GM19023 (cell line): ENCODE measurements around the gene SAXO2.
"Not testable (repeated sequence)": the region's sequence is repeated elsewhere in the genome, so short reads cannot be mapped to it uniquely, and the experiment has no call there.

Experiments used
- ATAC-seq: cut with Tn5 transposase; IDR thresholded peaks from one replicate; pipeline ENCODE4 v1.9.1; 2021; ENCODE audit warnings: mild to moderate bottlenecking, moderate library complexity; ENCODE audit not compliant: unreplicated experiment

SAXO2 gene

GRCh38 chr15:82284381-82284780 is 21.8 kb downstream of the SAXO2 start:
- not testable (repeated sequence) for ATAC-seq

GRCh38 chr15:82286475-82286874 is 23.9 kb downstream of the SAXO2 start:
- ATAC-seq = peak; percentile 88

DNA sequence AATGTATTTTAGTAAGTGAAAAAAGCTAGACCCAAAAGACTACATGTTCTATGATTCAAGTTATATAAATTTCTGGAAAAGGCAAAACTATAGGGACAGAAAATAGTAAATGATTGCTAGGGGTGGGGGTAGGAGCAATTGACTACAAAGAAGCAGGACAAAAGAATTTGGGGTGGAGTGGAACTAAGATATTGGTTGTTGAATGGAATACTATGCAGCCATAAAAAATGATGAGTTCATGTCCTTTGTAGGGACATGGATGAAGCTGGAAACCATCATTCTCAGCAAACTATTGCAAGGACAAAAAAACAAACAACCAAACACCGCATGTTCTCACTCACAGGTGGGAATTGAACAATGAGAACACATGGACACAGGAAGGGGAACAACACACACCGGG is 25.6 kb downstream of the SAXO2 start:
- not testable (repeated sequence) for ATAC-seq

GRCh38 chr15:82292271-82292670 is 29.7 kb downstream of the SAXO2 start:
- ATAC-seq = no peak

DNA sequence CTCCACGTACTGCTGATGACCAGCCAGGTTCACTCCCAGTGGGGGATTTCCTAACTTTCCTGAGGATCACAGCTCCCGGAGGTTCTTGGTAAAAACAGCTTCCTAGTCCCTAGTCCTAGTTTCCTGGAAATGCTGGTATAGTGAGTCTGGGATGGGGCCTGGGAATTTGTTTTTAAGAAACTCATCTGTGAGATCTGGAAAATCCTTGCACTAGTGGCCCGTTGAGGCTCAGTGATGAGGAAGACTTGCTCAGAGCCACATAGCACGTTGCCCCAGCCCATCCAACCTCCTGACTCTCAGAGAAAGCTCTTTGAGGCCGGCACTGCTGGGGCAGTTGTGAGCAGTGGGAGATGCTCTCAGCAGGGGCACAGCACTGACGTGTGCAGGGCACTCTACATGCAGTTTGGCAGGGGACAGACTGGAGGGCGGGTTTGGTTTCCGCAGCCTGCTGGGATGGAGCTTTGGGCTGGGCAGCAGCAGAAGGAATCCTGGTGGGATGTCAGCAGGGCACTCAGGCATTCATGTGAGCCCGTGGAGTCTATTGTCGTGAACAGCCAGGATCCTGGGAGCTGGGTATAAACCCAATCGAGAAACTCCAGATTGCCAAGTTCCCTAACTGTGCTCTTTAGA is 31.6 kb downstream of the SAXO2 start:
- ATAC-seq = no peak

DNA sequence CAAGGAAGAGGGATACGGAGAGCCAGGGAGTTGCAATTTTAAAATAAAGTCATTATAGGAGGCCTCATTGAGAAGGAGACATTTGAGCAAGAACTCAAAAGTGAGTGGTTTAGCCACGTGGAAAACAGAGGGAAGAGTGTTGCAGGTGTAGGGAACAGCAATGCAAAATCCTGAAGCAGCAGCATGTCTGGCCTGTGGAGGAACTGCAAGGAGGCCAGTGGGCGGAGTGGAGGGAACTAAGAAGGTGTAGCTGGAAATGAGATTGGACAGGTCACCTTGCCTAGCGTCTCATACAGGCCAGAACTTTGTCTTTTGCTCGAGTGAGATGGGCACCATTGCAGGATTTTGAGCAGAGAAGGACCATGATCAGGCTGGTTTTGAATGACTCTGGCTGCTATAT is 34.9 kb downstream of the SAXO2 start:
- ATAC-seq = no peak

DNA sequence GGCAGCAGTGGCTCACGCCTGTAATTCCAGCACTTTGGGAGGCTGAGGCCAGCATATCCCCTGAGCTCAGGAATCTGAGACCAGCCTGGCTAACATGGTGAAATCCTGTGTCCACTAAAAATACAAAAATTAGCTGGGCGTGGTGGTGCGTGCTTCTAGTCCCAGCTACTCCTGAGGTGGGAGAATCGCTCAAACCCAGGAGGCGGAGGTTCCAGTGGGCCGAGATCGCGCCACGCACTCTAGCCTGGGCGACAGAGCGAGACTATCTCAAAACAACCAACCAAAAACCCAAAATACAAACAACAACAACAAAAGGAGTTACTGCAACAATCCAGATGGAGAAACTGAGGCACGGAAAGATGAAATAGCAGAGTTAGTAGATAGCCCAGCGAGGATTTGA is 35.4 kb downstream of the SAXO2 start:
- no peak for ATAC-seq

DNA sequence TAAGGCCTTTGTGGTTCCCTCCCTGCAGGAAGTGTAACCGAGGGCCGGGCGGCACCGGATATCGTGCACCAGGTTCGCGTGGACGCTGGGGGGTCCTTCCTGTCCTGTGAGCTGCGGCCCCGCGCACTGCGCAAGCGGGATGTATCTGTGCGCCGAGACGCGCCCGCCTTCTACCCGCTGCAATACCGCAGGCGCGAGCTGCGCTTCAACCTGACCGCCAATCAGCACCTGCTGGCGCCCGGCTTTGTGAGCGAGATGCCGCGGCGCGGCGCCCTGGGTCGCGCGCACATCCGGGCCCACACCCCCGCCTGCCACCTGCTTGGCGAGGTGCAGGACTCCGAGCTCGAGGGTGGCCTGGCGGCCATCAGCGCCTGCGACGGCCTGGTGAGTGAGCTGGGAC is 35.9 kb downstream of the SAXO2 start:
- no peak for ATAC-seq

DNA sequence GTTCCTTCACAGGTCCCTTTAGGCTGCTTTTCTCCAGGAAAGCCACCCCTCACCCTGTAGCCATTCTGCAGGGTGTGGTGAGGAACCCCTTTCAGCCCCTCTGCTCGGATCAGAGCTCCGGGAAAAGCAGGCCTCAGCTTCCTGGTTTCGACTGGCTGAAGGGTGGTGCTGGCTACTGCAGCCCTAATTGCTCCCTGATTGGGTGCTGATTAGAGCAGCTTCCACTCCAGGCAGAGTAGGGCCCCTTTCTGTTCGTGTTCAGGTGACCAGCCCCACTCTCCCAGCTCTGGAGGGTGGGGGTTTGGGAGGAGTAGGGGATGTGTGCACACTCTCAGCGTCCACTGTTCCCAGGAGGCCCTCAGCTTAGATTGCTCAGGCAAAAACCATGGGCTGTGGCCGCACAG is 36.9 kb downstream of the SAXO2 start:
- ATAC-seq = not testable (repeated sequence)

DNA sequence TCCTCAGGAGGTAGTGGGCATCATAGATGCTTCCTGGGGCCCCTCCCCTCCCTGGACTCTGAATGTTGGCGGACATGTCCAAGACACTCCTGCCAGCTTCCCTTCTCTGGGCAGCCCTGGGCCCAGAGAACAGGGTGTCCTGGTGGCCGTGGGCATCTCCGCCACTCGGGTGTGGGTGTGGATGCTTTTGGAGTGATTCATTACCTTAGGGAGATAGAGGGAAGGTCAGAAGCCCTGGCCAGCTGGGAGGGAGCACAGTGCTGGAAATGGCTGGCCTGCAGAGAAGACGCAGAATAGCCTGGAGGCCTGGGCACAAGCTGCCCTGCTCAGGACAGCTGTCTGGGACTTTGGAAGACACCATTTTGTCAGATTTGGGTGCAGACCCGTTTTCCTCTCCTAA is 37.7 kb downstream of the SAXO2 start:
- ATAC-seq = not testable (repeated sequence)

DNA sequence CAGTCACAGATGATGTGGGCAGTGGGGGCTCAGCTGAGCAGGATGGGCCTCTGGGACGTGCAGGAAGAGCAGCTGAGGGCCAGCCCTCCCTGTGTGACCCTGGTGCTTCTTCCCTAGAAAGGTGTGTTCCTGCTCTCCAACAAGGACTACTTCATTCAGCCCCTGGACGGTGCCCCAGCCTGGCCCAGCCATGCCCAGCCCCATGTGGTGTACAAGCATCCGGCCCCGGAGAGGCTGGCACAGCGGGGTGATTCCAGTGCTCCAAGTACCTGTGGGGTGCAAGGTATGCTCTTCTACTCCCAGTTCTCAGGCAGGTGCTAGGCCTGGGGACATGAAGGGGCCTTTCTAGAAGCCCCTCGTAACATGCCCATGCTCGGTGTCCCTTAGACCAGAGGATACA is 38.3 kb downstream of the SAXO2 start:
- ATAC-seq = no peak

- no peak for ATAC-seq
Measured at GRCh38 chr15:82301296-82302016, 38.8 kb downstream of the SAXO2 start.

- no peak for ATAC-seq
Measured at GRCh38 chr15:82303956-82304777, 41.5 kb downstream of the SAXO2 start.

DNA sequence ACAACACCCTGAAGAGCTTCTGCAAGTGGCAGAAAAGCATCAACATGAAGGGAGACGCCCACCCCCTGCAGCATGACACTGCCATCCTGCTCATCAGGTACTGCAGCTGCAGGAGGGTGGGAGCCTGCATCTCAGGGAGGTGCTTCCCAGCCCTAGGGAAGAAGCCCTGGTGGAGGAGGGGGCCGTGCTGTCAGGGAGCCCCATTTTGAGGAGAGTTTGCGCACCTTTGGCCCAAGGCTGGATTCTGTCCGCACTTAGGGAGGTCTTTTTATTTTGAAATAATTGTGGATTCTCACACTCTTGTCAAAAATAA is 42.1 kb downstream of the SAXO2 start:
- no peak for ATAC-seq

DNA sequence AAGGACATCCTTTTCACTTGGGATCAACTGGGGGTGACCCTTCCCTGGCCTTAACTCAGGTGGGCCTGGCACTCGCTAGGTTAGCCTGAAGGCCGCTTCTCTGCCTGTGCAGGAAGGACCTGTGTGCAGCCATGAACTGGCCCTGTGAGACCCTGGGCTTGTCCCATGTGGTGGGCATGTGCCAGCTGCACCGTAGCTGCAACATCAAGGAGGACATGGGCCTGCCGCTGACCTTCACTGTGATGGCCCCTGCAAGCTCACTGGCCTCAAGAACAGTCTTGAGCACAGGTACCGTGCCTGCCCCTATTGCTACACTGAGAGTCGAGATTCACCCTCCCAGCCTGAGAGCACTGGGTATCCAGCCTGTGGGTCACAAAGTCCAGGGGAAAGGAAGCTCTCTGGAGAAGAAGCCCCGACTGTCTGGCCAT is 43.0 kb downstream of the SAXO2 start:
- no peak for ATAC-seq

DNA sequence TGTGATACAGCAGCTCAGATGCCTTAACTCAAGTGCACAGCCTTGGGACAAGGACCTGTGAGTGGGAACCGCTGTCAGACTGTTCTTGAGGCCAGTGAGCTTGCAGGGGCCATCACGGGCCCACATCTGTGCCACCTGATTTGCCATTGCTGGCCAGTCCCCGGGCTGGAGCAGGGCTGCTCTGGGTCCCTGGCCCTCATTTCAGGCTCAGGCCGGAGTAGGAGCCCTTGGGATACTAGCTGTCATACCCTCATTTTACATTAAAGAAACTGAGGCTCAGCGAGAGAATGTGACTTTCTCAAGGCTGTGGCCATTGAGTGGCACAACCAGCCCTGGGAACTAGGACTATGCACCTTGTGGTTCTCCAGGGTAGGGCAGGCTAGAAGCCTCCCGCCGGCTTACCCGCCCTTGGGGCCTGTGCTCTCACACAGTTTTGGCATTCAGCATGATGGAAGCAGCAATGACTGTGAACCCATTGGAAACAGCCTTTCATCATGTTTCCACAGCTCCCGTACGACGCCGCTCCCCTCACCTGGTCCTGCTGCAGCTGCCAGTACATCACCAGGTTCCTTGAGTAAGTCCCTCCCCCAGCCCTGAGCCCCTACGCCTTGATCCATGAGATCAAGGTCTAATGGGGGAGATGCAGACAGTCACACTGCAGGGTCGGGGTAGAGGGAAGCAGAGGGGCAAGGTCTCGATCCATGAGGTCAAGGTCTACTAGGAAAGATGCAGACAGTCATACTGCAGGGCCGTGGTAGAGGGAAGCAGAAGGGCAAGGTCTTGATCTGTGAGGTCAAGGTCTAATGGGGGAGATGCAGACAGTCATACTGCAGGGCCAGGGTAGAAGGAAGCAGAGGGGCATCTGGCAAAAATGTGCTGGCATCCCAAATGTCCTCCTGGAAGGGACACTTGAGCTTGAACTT is 44.4 kb downstream of the SAXO2 start:
- ATAC-seq = no peak

DNA sequence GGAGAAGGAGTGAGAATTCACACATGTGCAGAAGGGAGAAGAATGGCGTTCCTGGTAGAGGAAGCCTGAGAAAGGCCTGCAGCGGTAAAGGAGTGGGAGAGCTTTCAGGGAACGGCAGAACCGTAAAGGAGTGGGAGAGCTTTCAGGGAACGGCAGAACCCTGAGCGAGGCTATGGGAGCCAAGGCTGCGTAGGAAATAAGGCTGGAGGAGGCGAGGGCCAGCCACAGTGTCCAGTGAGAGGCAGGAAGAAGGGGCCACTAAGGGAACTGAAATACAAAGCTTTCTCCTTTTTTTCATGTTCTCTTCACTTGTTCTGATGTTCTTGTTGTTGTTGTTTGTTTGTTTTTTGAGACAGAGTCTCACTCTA is 45.1 kb downstream of the SAXO2 start:
- no peak for ATAC-seq

GRCh38 chr15:82309802-82310201 is 47.2 kb downstream of the SAXO2 start:
- ATAC-seq = no peak

GRCh38 chr15:82311321-82311720 is 48.7 kb downstream of the SAXO2 start:
- not testable (repeated sequence) for ATAC-seq

GRCh38 chr15:82312586-82313349 is 50.1 kb downstream of the SAXO2 start:
- no peak for ATAC-seq
